CD4-positive, alpha-beta T cell treated with Interferon gamma for 1 hour (primary cell): ENCODE results near the gene AWAT1.
"Not testable (repeated sequence)": the region's sequence is repeated elsewhere in the genome, so short reads cannot be mapped to it uniquely, and the experiment has no call there.

Experiments
- DNase-seq: peaks from one replicate; pipeline ENCODE4 v3.0.0-alpha.2; 2020

AWAT1 gene

DNA sequence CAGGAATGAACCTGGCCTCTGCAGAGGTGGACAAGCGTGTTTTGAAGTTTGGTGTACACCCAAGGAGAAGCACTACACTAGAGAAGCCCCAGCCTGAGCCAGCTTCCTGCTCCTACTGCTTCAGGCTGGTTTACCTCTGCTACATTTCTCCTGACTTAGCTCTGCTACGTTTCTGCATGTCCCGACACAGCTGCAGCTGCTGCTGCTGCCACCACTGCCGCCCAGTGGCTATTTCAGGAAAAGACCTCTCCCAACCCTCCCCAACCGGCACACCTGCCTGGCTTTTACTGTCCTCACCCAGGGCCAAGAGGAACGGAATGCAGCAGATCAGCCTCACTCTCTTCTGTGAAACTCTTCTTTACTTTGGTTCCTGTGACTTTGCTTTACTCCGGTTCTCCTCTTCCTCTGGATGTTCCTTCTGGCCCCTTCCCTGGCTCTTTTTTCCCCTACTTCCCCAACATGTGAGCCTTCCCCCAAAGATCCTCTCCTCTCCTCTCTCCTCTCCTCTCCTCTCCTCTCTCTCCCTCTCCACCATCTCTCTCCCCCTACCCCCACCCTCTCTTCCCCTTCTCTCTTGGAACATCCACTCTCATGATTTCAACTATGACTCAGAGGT is 28.6 kb downstream of the AWAT1 start:
- DNase-seq, result peak; percentile 3

DNA sequence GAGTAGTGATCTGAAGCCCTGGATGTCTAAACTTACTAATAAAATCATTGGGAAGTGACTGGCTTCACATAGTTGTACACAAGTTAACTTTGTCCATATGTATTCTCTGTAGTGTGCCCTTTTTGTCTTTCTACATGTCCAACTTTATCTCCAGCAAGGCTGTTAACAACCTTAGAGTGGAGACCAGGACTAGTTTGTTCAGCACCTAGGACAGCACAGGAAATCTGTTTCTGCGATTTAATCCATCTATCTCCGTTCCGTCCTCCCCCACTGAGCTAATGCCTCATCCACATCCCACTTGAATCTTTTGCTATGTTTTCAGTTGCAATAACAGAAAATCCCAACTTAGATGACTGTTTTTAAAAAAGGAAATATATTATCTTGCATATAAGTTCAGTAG is 30.3 kb downstream of the AWAT1 start:
- no peak for DNase-seq

DNA sequence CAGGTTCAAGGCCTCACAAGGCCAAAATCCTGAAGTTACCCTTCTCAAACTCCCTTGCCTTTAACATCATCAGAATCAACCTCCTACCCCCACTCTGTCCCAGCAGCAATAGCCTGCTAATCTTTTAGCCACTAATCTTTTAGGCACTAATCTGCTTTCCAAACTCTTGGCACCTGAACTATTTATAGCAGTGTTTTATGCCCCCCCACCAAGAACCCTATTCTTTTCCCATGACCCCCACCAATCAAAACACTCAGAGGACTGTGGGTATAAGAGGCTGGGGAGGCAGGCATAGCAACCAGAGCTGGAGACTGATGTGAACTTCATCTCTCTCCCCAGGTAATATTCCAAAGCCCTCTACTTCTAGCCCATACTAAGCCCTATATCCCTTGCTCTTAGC is 33.6 kb downstream of the AWAT1 start, which contains the start of gene ARR3:
Gene ARR3 (plus strand): TSS at position 301 of the 400 bp plus-strand sequence. CDS start 1,052 bp downstream, outside the sequence.
- DNase-seq, result no peak

DNA sequence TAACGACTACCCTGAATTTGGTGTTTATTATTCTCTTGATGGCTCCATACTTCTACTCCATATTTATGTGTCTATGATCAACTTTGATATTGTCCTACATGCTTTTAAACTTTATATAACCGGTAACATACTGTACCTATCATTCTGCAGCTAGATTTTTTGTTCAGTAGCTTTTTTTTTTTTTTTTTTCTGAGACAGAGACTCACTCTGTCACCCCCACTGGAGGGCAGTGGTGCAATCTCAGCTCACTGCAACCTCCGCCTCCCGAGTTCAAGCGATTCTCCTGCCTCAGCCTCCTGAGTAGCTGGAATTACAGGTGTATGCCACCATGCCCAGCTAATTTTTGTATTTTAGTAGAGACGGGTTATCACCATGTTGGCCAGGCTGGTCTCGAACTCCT is 39.6 kb downstream of the AWAT1 start:
- not testable (repeated sequence) for DNase-seq

DNA sequence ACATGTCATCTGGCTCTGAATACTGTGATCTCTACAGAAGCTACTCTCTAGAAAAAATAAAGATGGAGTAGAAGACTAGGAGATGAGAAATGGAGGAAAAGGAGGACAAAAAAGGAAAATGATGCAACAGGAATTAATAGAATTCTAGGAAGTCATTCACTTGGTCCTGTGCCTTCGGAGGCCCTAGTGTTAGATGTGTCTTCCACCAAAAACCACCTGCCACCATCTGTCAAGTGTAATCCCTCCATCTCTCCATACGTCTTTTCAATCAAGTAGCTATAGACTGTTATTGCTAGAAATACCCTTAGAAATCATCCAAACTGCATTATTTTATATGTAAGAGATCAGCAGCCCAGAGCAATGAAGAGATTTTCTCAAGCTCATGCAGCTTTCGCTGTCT is 44.6 kb downstream of the AWAT1 start:
- DNase-seq, result no peak

DNA sequence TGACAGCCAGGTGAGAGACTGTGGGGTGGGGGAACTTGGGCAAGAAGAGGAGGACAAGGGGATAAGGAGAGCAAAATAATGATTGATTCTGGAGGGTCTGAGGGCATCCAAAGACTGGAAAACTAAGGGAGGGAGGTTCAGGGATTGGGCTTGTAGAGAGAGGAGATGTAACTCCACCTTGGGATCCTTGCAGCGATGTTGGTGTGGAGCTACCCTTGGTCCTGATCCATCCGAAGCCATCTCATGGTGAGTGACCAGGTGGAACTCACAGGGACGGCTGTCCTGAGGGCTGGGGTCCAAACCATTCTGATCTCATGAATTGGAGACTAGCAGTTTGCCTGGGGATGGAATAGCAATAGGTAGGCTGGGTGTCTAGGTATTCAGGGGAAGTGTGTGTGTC is 46.1 kb downstream of the AWAT1 start:
- DNase-seq, result no peak

DNA sequence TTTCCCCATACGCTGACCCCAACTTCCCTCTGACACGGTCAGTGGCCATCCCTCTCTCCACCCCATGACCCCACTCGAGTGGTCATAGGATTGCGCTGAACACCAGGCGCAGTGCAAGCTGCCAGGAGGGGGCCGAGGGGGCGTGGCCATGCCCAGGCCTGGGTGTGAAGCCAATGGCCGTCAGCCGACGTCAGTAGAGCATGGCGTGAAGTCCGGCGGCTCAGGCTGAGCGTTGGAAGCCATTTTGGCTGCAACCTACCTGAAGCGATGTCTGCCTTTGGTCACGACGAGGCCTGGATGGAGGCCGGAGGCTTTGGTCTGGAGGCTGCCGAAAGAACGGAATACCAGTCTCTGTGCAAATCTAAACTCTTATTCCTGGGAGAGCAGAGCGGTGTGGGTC is 47.5 kb downstream of the AWAT1 start, which contains the start of gene RAB41:
Gene RAB41 (plus strand): TSS at position 222 of the 400 bp plus-strand sequence. CDS start 46 bp downstream, at position 268.
- DNase-seq, result no peak

DNA sequence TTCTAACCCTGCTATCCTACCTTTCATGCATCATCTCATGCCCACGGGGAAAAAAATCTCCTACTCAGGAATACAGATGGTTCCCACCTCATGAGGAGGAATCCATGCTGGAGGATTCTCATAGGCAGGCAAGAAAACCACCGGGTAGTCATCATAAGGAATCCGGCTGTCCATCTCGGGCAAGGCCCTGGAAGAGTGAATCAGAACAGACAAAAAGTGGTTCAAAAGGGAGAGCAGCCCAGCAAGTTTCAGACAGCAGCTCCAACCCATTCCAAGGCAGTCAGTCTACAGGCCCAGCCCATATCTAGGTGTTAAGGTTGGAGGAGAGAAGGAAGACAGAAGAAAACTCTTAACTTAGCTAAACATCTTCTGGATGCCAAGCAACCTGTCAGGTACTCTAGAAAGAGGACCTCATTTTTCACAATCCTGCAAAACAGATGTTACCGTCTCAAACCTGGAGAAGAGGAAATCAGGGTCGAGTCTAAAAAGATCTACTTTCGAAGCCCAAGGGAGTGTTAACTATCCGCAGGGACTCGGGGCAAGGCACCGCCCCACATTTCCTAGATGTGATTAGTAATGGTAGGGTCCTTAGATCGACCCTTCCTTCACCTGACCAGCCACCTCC is 54.8 kb downstream of the AWAT1 start:
- no peak for DNase-seq
